HepG2 (cell line): ENCODE results near the gene CISD2. TPM values are rescaled to one million over a fixed set of nuclear protein-coding genes. Genes with fewer than 3 reads are reported as not detected.

Source experiments
- AHR ChIP-seq: IDR thresholded peaks from 2 replicates; pipeline ENCODE4 v1.6.1; 2018; ENCODE audit warnings: missing genetic modification reagents, missing compliant biosample characterization
- BCL3 ChIP-seq: sonication (generic); formaldehyde crosslinking; IDR thresholded peaks from 2 replicates; pipeline ENCODE4 v1.5.1; 2020; ENCODE audit warnings: mild to moderate bottlenecking, missing genetic modification reagents, moderate library complexity
- BCL6 ChIP-seq: IDR thresholded peaks from 2 replicates; pipeline ENCODE4 v1.6.1; 2016; ENCODE audit warnings: missing genetic modification reagents, missing compliant biosample characterization
- CBX2 ChIP-seq, 2 experiments: fragments of 200-600 bp in 1 of 2; sonication (generic); formaldehyde crosslinking in 1 of 2; IDR thresholded peaks; 2 replicates each; pipeline versions ENCODE4 v1.7.0 to v1.8.1; 2018 to 2022; ENCODE audit warnings: low read depth in 2 of 2, low read length in 1 of 2, mild to moderate bottlenecking in 1 of 2, missing genetic modification reagents in 1 of 2
- GABPB1 ChIP-seq: IDR thresholded peaks from 2 replicates; pipeline ENCODE4 v1.6.1; 2016; ENCODE audit warnings: mild to moderate bottlenecking, missing genetic modification reagents, moderate library complexity, missing compliant biosample characterization
- HNRNPK ChIP-seq: fragments of 200-400 bp; formaldehyde crosslinking; IDR thresholded peaks from 2 replicates; pipeline ENCODE4 v1.6.1; 2018; ENCODE audit warnings: low read length, low read depth, moderate library complexity, mild to moderate bottlenecking; ENCODE audit not compliant: poor library complexity, severe bottlenecking
- HOXA7 ChIP-seq: sonication (generic); formaldehyde crosslinking; IDR thresholded peaks from 2 replicates; pipeline ENCODE4 v1.8.1; 2022; ENCODE audit warnings: mild to moderate bottlenecking, missing genetic modification reagents, moderate library complexity
- IRX3 ChIP-seq: sonication (generic); formaldehyde crosslinking; IDR thresholded peaks from 2 replicates; pipeline ENCODE4 v1.8.1; 2023; ENCODE audit warnings: mild to moderate bottlenecking, low read depth, missing genetic modification reagents, borderline replicate concordance
- KAT7 ChIP-seq: IDR thresholded peaks from 2 replicates; pipeline ENCODE4 v1.6.1; 2018; ENCODE audit warnings: borderline replicate concordance, missing compliant biosample characterization
- KDM1A ChIP-seq: IDR thresholded peaks from 2 replicates; pipeline ENCODE4 v1.6.1; 2016; ENCODE audit warnings: missing compliant biosample characterization
- SMAD1 ChIP-seq: sonication (generic); formaldehyde crosslinking; IDR thresholded peaks from 2 replicates; pipeline ENCODE4 v1.4.0; 2020; ENCODE audit warnings: missing genetic modification reagents, low read depth, mild to moderate bottlenecking, borderline replicate concordance
- TBL1XR1 ChIP-seq: fragments of 150-350 bp; IDR thresholded peaks from 2 replicates; pipeline ENCODE4 v1.6.1; 2014; ENCODE audit warnings: borderline replicate concordance, low read length; ENCODE audit not compliant: partially characterized antibody
- ZFYVE20 ChIP-seq: sonication (generic); formaldehyde crosslinking; IDR thresholded peaks from 2 replicates; pipeline ENCODE4 v1.8.0; 2023; ENCODE audit warnings: low read depth, mild to moderate bottlenecking, moderate library complexity, missing genetic modification reagents, borderline replicate concordance
- ZNF205 ChIP-seq: IDR thresholded peaks from 2 replicates; pipeline ENCODE4 v1.6.1; 2018; ENCODE audit warnings: missing biosample characterization, missing genetic modification reagents
- ZNF44 ChIP-seq: sonication (generic); formaldehyde crosslinking; IDR thresholded peaks from 2 replicates; pipeline ENCODE4 v1.5.1; 2020; ENCODE audit warnings: mild to moderate bottlenecking, missing genetic modification reagents
- ZNF574 ChIP-seq: sonication (generic); formaldehyde crosslinking; IDR thresholded peaks from 2 replicates; pipeline ENCODE4 v1.4.0; 2020; ENCODE audit warnings: missing genetic modification reagents
- ZNF605 ChIP-seq: sonication (generic); formaldehyde crosslinking; IDR thresholded peaks from 2 replicates; pipeline ENCODE4 v1.8.0; 2022; ENCODE audit warnings: mild to moderate bottlenecking, missing genetic modification reagents
- ZNF7 ChIP-seq: IDR thresholded peaks from 2 replicates; pipeline ENCODE4 v1.6.1; 2016; ENCODE audit warnings: missing biosample characterization, missing genetic modification reagents
- polyA plus RNA-seq, 8 experiments: library from polyadenylated mRNA; depleted of rRNA in 3 of 8; stranded (reverse) in 7 of 8; unstranded in 1 of 8; fragments of >200 nt; fragmentation: Illumina TruSeq in 4 of 8; extraction: Trizol in 4 of 8; gene quantifications; 2 replicates each; pipeline versions ENCODE4 v1.2.1 to v1.2.3, GENCODE V29; 2011 to 2016; ENCODE audit warnings: low read depth in 4 of 8, missing spikeins in 1 of 8, mixed read lengths in 1 of 8; ENCODE audit not compliant: insufficient read depth in 1 of 8
- total RNA-seq, 5 experiments: library from RNA; depleted of rRNA; stranded (reverse); fragments of >200 nt; fragmentation: Illumina TruSeq; extraction: Trizol; gene quantifications; 2 replicates each; pipeline ENCODE4 v1.2.3, GENCODE V29; 2016; ENCODE audit warnings: low read depth in 1 of 5
- TF ChIP-seq, protein P1 (sequence below): sonication (generic); formaldehyde crosslinking; IDR thresholded peaks from 2 replicates; pipeline ENCODE4 v1.8.0; 2022; ENCODE audit warnings: mild to moderate bottlenecking, missing genetic modification reagents
- TF ChIP-seq, protein P2 (sequence below): IDR thresholded peaks from 2 replicates; pipeline ENCODE4 v1.6.1; 2016; ENCODE audit warnings: control low read depth

The CISD2 gene
- total and polyA plus RNA-seq, 2 of the 13 experiments (the other 11 are each of a cell fraction or from before 2014, with no cell fraction given): 24.5 to 37.7 TPM

- peak; percentile 96 for TF ChIP-seq SMAD1
- peak; percentile 55; the same call in 1 of the 2 replicates for TF ChIP-seq KAT7
- no peak for TF ChIP-seq CBX2 (IDR thresholded peaks at IDR 0.05; ENCODE audit: low read depth, low read length)
- TF ChIP-seq CBX2 (CRISPR knock-in tag; IDR thresholded peaks at IDR 0.05; ENCODE audit: low read depth): no peak
- peak; percentile 29; the same call in 1 of the 2 replicates for TF ChIP-seq AHR (CRISPR knock-in tag)
- peak; percentile 98 for TF ChIP-seq ZNF605 (CRISPR knock-in tag)
- no peak for TF ChIP-seq ZNF44 (CRISPR knock-in tag)
- peak; percentile 58; the same call in 1 of the 2 replicates for TF ChIP-seq ZFYVE20 (CRISPR knock-in tag)
- TF ChIP-seq ZNF574 (CRISPR knock-in tag): peak; percentile 87
- TF ChIP-seq ZNF7 (CRISPR knock-in tag): 0 out of 2 replicates have a peak, but pooled peaks have one; percentile 35
- peak; percentile 47; the same call in 1 of the 2 replicates for TF ChIP-seq BCL6 (CRISPR knock-in tag)
- TF ChIP-seq BCL3 (CRISPR knock-in tag): peak; percentile 83
- TF ChIP-seq HOXA7: no peak
- peak; percentile 12 for TF ChIP-seq HNRNPK
- TF ChIP-seq, protein P1, sequence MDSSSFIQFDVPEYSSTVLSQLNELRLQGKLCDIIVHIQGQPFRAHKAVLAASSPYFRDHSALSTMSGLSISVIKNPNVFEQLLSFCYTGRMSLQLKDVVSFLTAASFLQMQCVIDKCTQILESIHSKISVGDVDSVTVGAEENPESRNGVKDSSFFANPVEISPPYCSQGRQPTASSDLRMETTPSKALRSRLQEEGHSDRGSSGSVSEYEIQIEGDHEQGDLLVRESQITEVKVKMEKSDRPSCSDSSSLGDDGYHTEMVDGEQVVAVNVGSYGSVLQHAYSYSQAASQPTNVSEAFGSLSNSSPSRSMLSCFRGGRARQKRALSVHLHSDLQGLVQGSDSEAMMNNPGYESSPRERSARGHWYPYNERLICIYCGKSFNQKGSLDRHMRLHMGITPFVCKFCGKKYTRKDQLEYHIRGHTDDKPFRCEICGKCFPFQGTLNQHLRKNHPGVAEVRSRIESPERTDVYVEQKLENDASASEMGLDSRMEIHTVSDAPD (CRISPR knock-in tag): peak; percentile 63
- peak; percentile 44 for TF ChIP-seq ZNF205 (CRISPR knock-in tag)
- peak; percentile 83 for TF ChIP-seq GABPB1 (CRISPR knock-in tag)
- peak; percentile 92 for TF ChIP-seq IRX3
- TF ChIP-seq, protein P2, sequence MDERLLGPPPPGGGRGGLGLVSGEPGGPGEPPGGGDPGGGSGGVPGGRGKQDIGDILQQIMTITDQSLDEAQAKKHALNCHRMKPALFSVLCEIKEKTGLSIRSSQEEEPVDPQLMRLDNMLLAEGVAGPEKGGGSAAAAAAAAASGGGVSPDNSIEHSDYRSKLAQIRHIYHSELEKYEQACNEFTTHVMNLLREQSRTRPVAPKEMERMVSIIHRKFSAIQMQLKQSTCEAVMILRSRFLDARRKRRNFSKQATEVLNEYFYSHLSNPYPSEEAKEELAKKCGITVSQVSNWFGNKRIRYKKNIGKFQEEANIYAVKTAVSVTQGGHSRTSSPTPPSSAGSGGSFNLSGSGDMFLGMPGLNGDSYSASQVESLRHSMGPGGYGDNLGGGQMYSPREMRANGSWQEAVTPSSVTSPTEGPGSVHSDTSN (CRISPR knock-in tag): no peak
- peak; percentile 24; the same call in 1 of the 2 replicates for TF ChIP-seq KDM1A (CRISPR knock-in tag)
- no peak for TF ChIP-seq TBL1XR1
Observed at GRCh38 chr4:102868781-102869568, at the start of gene CISD2 (continued).
